Left kidney (tissue), 2 donors: ENCODE measurements around the gene DPPA2. TPM values are rescaled to one million over a fixed set of nuclear protein-coding genes. Genes with fewer than 3 reads are reported as not detected.

ENCODE experiments used
- DNase-seq: peaks from one replicate; pipeline ENCODE4 v3.0.0-alpha.2; 2013
- polyA plus RNA-seq: library from polyadenylated mRNA; unstranded; fragments of 120-200 nt; gene quantifications from one replicate; pipeline ENCODE4 v1.2.1, GENCODE V29; 2013; ENCODE audit not compliant: insufficient read length

DPPA2 gene
- polyA plus RNA-seq, 1 donor: 1.0 TPM

DNA sequence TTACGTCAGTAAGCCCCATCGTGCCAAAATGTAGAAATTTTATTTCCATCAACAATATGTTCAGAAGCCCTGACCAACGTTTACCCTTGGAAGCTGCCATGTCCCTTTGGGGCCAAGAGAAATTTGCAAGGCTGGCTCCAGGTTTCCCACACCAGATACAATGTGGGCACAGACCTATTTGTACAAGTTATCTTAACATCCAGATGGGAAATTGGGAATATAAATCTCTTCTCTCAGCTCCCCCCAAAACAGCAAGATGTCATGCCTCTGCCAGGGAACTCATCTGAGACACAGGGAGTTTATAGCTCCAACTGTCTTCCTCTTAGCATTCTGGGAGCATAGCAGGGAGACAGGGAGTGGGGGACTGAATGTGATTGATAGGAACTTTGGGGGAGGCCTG lies 9.3 kb upstream of the DPPA2 start:
- no peak for DNase-seq

DNA sequence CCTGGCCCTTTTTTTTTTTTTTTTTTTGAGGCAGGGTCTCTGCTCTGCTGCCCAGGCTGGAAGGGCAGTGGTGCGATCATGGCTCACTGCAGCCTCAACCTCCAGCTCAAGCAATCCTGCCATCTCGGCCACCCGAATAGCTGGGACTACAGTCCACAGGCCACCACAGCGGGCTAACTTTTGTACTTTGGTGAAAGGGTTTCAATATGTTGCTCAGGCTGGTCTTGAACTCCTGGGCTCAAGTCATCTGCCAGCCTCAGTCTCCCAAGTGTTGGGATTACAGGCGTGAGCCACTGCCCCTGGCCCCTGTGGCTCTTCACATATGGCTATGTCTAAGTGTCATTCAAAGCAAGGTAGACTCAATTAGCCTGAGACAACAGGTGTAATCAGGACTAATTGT lies 8.8 kb upstream of the DPPA2 start:
- no peak for DNase-seq

DNA sequence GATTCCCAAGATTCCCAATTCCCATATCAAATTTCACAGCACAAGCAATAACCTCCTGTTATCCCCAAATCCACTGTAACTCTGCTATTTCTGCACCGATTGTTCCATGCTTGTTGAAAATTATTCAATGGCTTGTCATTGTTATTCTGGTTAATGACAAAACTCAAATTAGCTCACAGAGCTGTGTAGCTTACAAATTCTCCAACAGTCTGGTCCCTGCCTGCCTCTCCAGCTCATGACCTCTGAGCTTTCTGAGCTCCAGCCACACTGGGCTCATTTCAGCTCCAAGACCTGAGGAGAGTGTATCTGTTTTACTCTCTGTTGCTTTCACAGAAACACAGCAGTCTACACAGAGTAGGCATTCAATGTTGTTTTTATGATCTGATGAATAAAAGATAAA lies 3.3 kb downstream of the DPPA2 start:
- DNase-seq: no peak

DNA sequence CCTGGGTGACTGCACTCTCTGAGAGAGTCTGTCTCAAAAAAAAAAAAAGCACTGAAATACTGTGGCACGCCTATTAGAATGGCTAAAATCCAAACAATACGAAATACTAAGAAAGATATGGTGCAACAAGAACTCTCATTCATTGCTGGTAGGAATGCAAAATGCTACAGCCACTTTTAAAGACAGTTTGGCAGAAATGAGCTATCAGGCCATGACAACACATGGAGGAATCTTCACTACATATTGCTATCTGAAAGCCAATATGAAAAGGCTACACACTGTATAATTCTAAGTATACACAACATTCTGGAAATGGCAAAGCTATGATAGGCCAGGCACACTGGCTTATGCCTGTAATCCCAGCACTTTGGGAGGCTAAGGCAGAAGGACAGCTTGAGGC lies 18.8 kb downstream of the DPPA2 start:
- no peak for DNase-seq

DNA sequence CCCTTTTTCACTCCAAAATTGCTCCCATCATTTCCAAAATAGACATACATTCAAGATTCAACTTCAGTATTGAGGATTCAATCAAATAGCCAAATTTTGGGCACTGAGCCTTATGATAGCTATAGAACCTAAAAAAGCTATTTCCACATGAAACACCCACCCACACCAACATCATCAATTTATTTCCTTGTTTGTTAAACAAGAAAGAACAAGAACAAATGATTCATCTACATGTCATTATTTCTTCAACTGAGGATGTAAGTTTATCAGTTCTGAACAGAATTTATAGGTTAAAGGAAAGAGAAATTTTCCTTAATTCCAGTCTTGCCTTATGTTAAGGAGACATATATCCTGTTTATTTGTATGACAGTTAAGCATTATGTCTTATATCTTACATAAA lies 32.2 kb downstream of the DPPA2 start:
- no peak for DNase-seq

DNA sequence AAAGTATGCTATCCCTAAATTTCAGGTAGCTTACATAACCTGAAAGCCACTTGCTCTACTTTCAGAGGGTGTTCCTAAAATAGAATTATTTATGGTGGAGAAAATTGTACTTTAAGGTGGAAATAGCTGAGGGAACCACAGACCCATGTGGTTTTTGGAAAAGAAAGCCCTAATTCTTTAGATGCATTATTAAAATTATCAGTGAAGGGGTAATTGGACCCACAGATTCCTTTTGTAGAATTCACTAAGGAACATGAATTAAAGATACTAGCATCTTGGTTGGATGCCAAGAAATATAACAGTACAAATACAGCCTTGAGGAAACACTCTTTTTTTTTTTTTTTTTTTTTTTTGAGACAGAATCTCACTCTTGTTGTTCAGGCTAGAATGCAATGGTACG lies 37.8 kb downstream of the DPPA2 start:
- DNase-seq: no peak

DNA sequence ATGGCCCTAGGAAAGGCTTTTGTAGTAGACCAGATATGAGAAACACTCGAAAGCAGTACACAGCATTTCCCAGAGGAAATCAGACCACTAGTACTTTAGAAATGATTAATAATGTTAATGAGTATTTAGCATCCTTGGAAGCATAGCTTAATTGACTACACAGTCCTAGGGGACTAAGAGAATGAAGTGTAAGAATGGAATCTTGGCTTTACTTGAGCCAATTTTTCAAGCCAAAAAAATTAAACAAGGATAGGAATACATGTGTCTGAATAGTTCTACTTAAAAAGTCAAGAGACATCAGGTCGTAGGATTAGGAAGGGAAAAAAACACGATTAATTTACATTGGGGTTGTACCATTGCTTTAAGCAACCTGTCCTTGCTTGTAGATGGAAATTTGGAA lies 38.2 kb downstream of the DPPA2 start:
- no peak for DNase-seq

DNA sequence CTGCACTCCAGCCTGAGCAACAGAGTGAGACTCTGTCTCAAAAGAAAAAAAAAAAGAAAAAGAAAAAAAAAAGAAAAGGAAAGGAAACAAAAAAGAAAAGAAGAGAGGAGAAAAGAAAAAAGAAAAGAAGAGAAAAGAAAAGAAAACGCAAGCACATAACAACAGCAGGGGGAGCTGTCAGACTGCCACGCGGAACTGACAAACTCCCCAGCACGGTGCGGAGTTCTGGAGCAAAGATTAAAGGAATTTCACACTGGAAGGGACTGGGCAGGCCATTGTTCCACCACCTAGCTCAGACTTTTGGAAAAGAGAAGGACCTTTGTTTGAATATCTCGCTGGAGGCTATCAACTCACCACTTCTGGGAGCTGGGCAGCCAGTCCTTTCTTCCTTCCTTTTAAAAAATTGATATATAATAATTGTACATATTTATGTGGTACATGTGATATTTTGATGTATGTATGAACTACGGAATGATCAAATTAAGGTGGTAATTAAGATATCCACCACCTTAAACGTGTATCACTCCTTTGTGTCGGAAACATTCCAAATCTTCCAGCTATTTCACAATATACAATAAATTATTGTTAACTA lies 40.5 kb downstream of the DPPA2 start:
- peak; percentile 61 for DNase-seq

DNA sequence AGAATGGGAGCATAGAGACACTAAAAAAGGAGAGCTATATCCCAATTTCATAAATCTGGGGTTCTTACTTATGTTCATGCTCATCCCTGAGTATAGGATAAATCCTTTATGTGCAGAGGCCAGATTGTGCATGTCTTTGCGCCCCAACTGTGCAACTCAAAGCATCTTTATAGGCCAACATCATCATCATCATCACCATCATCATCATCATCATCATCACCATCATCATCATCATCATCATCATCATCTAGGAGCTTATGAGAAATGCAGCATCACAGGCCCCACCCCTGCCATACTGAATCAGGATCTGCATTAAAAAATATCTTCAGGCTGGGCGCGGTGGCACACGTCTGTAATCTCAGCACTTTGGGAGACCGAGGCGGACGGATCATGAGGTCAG lies 45.5 kb downstream of the DPPA2 start:
- DNase-seq: no peak

DNA sequence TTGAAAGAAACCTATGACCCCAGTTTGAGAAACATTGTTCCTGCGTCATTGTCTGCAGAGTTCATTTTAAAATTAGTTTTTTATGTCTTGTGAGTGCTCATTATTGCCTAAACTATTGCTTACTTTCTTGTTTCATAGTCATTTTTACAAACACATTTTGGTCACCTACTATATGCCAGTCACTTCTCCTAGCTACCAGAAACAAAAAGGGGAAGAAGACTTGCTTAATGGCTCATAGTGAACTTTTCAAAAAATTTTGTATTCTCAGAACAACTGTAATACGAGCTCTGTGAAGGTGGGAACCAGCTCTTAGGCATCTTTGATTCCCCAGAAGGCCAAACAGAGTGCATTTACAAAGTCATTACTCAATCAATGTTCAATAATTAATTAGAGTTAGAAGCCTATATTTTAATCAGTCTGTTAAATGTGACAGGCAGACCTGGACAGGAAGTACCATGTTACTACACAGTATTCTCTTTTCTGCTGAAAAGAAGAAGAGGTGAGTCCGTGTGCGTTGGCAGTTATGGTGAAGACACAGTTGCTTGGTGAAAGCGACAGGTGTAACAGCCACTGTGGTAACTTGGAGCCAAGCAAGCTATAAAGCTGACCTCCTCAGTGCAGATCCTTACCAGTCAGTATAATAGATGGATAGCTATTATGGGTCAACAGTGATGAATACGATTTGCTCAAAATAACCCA lies 46.6 kb downstream of the DPPA2 start:
- no peak for DNase-seq

DNA sequence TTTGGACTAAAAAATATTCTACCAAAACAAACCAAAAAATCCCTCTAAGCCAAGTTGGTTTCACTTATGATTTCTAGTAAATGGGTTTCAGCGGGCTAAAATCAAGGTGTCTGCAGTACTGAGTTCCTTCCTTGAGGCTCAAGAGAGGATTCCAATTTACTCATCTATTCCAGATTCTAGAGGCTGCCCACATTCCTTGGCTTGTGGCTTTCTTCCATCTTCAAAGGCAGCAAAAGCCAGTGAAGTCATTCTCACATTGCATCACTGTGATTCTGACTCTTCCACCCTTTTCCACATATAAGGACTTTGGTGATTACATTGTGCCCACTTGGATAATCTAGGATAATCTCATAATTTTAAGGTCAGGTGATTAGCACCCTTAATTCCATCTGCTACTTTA lies 48.1 kb downstream of the DPPA2 start:
- no peak for DNase-seq

DNA sequence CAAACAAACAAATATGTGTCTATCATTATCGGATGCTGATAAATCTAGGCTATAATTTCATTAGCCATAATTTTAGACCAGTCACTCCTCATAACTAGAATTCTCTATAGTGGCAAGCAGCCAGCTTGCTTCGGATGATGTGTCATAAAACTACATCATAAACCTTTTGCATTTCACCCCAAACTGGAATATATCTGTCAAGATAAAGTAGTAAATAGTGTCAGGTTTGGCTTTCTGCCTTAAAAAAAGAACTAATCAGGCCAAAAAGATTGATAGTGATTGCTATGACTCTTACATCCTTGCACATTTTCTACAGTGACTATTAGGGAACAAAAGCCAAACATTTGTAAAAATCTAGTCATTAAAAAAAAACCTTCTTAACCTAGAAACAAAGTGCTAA lies 51.0 kb downstream of the DPPA2 start:
- peak; percentile 57 for DNase-seq

DNA sequence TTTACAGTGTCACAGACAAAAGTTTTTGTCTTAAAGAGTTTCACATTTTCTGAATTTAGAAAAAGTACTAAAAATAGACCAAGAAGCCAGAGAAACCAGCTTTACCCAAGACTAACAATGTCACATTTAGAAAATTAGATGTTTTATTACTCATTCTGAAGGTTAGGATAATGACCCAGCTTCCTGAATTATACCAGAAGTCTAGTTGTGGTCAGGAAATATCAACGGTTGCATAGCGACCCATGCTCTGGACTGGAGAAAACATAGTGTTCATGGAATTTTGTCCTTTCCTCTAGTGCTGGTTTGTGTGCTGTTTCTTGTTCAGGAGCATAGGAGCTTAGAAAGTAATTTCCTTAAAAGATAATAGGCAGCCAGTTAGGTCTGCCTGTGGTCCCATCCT lies 59.0 kb downstream of the DPPA2 start:
- DNase-seq: peak; percentile 82

DNA sequence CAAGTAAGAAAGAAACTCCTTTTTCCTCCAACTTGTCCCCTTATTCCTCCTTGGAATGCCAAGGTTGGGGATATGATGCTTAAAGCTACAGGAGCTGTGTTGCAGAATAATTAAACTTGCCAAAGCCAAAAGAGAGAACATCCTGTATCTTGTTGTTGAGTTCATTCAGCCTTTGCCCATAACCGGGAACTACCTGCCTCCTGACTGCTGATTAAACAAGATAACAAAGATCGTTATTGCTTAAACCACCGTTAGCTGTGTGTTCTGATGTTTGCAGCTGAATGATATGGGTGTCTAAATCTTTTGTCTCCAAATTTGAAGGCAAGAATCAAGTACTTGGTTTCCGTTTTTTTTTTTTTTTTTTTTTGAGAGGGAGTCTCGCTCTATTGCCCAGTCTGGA lies 61.5 kb downstream of the DPPA2 start:
- DNase-seq: no peak

DNA sequence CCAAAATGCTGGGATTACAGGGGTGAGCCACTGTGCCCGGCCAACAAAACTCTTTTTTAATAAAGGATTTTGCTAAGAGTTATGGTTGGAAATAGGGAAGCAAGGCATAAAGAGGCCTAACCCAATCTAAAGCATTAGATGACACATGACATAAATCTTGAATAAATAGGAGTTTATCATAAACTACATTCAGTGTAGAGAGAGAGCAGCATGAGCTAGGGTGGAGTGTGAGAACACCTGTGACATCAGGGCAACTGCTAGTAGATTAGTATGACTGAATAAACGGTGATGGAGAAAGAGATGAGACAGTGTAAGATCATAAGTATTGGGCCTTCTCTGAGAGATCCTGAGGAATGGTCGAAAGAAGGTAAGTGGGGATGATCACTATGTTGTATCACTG lies 63.7 kb downstream of the DPPA2 start:
- no peak for DNase-seq

Other genes with a start within 250 kb of the DPPA2 start
- gene MORC1, start 198.4 kb downstream of the DPPA2 start, polyA plus RNA-seq: 0.57 TPM
- gene C3orf85, start 179.8 kb downstream of the DPPA2 start, polyA plus RNA-seq: 17.9 TPM
- 6.1 TPM for gene DPPA4, start 21.0 kb upstream of the DPPA2 start, polyA plus RNA-seq